ENCODE results near the gene KIF3B.

- no peak for TF ChIP-seq CTCF (IDR thresholded peaks at IDR 0.05)
- TF ChIP-seq POLR2A (IDR thresholded peaks at IDR 0.05), result no peak
Measured at GRCh38 chr20:32356622-32357374, 79.3 kb downstream of the KIF3B start.

All from heart left ventricle (tissue), 13 donors.